Endothelial cell of umbilical vein (primary cell): ENCODE results near the gene LZTS3.
"Not testable (repeated sequence)": the region's sequence is repeated elsewhere in the genome, so short reads cannot be mapped to it uniquely, and the experiment has no call there.

Experiments used
- CTCF ChIP-seq, 2 donors: IDR thresholded peaks; 1 replicate in 1 of 2; 2 replicates in 1 of 2; pipeline ENCODE4 v1.5.1; 2011; ENCODE audit warnings: low read length in 2 of 2, mild to moderate bottlenecking in 2 of 2, moderate library complexity in 2 of 2, control low read depth in 1 of 2, inconsistent platforms in 1 of 2, low read depth in 1 of 2; ENCODE audit not compliant: insufficient read depth in 1 of 2; ENCODE audit errors: extremely low read depth in 1 of 2
- EZH2 ChIP-seq: IDR thresholded peaks from 2 replicates; pipeline ENCODE4 v1.6.1; 2012; ENCODE audit warnings: borderline replicate concordance, low read depth, mild to moderate bottlenecking, moderate library complexity, low read length, inconsistent platforms; ENCODE audit not compliant: severe bottlenecking
- JUN ChIP-seq: IDR thresholded peaks from 2 replicates; pipeline ENCODE4 v1.6.1; 2011; ENCODE audit warnings: borderline replicate concordance, low read depth; ENCODE audit not compliant: insufficient read length, insufficient read depth
- MAX ChIP-seq: IDR thresholded peaks from 2 replicates; pipeline ENCODE4 v1.6.1; 2011; ENCODE audit not compliant: insufficient read depth, insufficient read length
- MYC ChIP-seq: IDR thresholded peaks from one replicate; pipeline ENCODE4 v1.6.1; 2011; ENCODE audit warnings: mild to moderate bottlenecking, low read depth, low read length
- POLR2AphosphoS5 ChIP-seq: IDR thresholded peaks from 2 replicates; pipeline ENCODE4 v1.6.1; 2012; ENCODE audit warnings: low read depth, mild to moderate bottlenecking, control low read depth, low read length, moderate library complexity; ENCODE audit not compliant: insufficient read depth

- TF ChIP-seq CTCF (IDR thresholded peaks at IDR 0.05; ENCODE audit: extremely low read depth in 1 of 2, insufficient read depth in 1 of 2, low read depth in 1 of 2, low read length in 2 of 2): peak; percentile 15 to 57
- TF ChIP-seq JUN, MAX, MYC, EZH2, POLR2AphosphoS5: not testable (repeated sequence)
Observed at GRCh38 chr20:3117839-3118379, 55.4 kb downstream of the LZTS3 start.
